GM21786 (cell line): ENCODE data around the gene EYA2.
"Not testable (repeated sequence)": the region's sequence is repeated elsewhere in the genome, so short reads cannot be mapped to it uniquely, and the experiment has no call there.

ENCODE experiments used
- ATAC-seq: cut with Tn5 transposase; IDR thresholded peaks from one replicate; pipeline ENCODE4 v1.9.1; 2021; ENCODE audit not compliant: unreplicated experiment

The EYA2 gene

GRCh38 chr20:47160240-47160639 lies 265.6 kb downstream of the EYA2 start:
- ATAC-seq = no peak

- no peak for ATAC-seq
Observed at GRCh38 chr20:47160992-47161391, 266.3 kb downstream of the EYA2 start.

GRCh38 chr20:47161411-47161810 lies 266.8 kb downstream of the EYA2 start:
- no peak for ATAC-seq

- no peak for ATAC-seq
Observed at GRCh38 chr20:47164140-47164539, 269.5 kb downstream of the EYA2 start.

GRCh38 chr20:47165376-47165865 lies 270.8 kb downstream of the EYA2 start:
- no peak for ATAC-seq

- no peak for ATAC-seq
Observed at GRCh38 chr20:47167846-47168245, 273.2 kb downstream of the EYA2 start.

- no peak for ATAC-seq
Observed at GRCh38 chr20:47172579-47172978, 277.9 kb downstream of the EYA2 start.

- ATAC-seq = no peak
Observed at GRCh38 chr20:47173596-47174216, 279.1 kb downstream of the EYA2 start.

- no peak for ATAC-seq
Observed at GRCh38 chr20:47174456-47175243, 280.0 kb downstream of the EYA2 start.

- ATAC-seq = no peak
Observed at GRCh38 chr20:47175493-47175892, 280.9 kb downstream of the EYA2 start.

- not testable (repeated sequence) for ATAC-seq
Observed at GRCh38 chr20:47176217-47176616, 281.6 kb downstream of the EYA2 start.

GRCh38 chr20:47178277-47178676 lies 283.6 kb downstream of the EYA2 start:
- ATAC-seq = no peak

GRCh38 chr20:47178851-47179250 lies 284.2 kb downstream of the EYA2 start:
- ATAC-seq = no peak

GRCh38 chr20:47179267-47179666 lies 284.6 kb downstream of the EYA2 start:
- ATAC-seq = no peak

- ATAC-seq = no peak
Observed at GRCh38 chr20:47181056-47181862, 286.6 kb downstream of the EYA2 start.

GRCh38 chr20:47183367-47183766 lies 288.7 kb downstream of the EYA2 start:
- ATAC-seq = no peak

- no peak for ATAC-seq
Observed at GRCh38 chr20:47187450-47188195, 293.0 kb downstream of the EYA2 start.

- no peak for ATAC-seq
Observed at GRCh38 chr20:47188540-47188939, 293.9 kb downstream of the EYA2 start.

- no peak for ATAC-seq
Observed at GRCh38 chr20:47189060-47189459, 294.4 kb downstream of the EYA2 start.

- no peak for ATAC-seq
Observed at GRCh38 chr20:47191074-47191673, 296.5 kb downstream of the EYA2 start.
